ENCODE measurements around the gene SDCBP2.

Gene SDCBP2

GRCh38 chr20:1294497-1294896 lies 34.4 kb downstream of the SDCBP2 start:
- Histone ChIP-seq H3K4me3 (ENCODE audit: low read depth, low read length) (no peak overlapping the region), H3K9me3 (no peaks in the 10 kb centered on the region), H3K36me3 (no peaks in the 10 kb centered on the region), H3K27me3 (no peaks in the 10 kb centered on the region), H3K4me1 (no peaks in the 10 kb centered on the region)
- DNase-seq, result no peak
- no peak for TF ChIP-seq CTCF (IDR thresholded peaks at IDR 0.05; ENCODE audit: low read depth, low read length)

DNA sequence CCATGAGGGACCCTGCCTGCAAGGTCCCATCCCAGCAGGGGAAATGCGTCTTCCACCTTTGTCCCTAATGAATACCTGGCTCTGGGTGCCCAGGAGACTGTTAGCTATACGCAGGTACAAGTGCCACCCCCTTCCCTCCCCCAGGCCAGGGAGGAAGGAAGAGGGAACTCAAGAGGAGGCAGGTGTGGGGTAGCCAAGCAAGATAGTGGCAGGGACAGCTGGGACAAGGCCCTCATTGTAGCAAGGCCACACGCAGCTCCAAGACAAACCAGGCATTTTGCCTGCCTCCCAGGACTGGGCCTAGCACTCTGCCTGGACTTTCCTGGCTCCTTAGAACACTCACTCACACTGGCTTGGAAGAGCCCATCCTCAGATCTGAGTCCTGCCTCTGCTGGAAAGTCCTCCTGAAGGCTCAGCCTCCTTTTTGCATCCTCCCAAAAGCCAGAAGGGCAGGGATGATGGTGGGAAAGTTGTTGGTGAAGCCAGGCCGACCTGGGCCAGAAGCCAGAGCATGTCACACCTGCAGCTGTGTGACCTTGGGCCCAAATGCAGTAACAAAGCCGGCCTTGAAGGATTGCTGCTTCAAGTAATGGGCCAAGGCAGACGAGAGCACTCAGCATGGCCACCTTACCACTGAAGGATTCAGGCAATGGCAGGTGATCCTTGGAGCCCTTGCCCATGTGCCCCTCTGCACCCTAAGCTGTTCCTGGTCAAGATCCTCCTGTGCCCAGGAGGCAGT lies 35.1 kb downstream of the SDCBP2 start:
- TF ChIP-seq CTCF (IDR thresholded peaks at IDR 0.05; ENCODE audit: low read depth, low read length), result no peak
- no peaks in the 10 kb centered on the region for H3K9me3 ChIP-seq
- DNase-seq, result no peak
- H3K4me3 ChIP-seq (ENCODE audit: low read depth, low read length), result no peak overlapping the region
- H3K4me1 ChIP-seq, result no peaks in the 10 kb centered on the region
- no peaks in the 10 kb centered on the region for H3K27me3 ChIP-seq
- H3K36me3 ChIP-seq, result no peaks in the 10 kb centered on the region

GRCh38 chr20:1292620-1293019 lies 36.3 kb downstream of the SDCBP2 start:
- Histone ChIP-seq H3K4me3 (ENCODE audit: low read depth, low read length) (no peak overlapping the region), H3K36me3 (no peaks in the 10 kb centered on the region), H3K9me3 (no peaks in the 10 kb centered on the region), H3K4me1 (no peaks in the 10 kb centered on the region), H3K27me3 (no peaks in the 10 kb centered on the region)
- no peak for DNase-seq
- no peak for TF ChIP-seq CTCF (IDR thresholded peaks at IDR 0.05; ENCODE audit: low read depth, low read length)

- Histone ChIP-seq H3K9me3 (no peaks in the 10 kb centered on the region), H3K4me3 (ENCODE audit: low read depth, low read length) (no peak overlapping the region)
- TF ChIP-seq CTCF (IDR thresholded peaks at IDR 0.05; ENCODE audit: low read depth, low read length), result no peak
These were observed 37.7 kb downstream of the SDCBP2 start for GRCh38 chr20:1291191-1291741.

DNA sequence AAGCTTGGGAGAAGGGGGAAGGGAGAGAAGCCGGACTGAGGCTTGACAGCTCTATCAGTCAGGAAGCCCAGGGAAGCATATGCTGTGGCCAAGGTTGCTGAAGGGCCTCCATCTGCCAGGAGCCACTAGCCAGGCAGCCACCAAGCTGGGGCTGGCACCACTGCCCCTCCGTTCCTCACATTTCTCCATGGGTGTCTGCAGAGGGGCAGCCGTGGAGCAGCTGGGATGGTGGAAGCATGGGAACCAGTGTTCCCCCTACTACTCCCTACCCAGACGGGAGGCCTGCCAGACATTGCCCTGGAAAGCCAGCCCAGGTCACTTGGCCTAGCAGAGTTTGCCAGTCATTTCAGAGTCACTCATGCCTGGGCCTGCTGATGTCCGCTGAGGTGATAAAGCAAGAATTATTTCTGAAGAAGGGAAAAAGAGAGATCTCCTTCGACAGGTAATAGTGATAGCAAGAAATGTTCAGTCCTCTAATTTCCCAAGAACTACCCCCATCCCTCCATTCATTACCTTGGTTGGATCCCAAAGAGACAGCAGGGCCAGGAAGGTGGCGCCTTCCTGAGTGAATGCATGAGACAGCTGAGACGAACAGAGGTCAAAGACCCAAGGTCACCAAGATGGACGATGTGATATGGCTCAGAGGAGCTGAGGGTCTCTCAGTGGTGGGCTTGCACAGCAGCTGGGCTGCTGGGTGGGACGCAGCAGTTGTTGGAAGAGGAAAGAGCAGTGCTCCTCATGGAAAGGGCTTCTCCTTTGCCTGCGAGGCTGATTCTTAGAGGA lies 41.0 kb downstream of the SDCBP2 start:
- Histone ChIP-seq H3K9me3 (no peaks in the 10 kb centered on the region), H3K4me3 (ENCODE audit: low read depth, low read length) (no peak overlapping the region), H3K27me3 (no peaks in the 10 kb centered on the region), H3K36me3 (no peaks in the 10 kb centered on the region), H3K4me1 (no peaks in the 10 kb centered on the region)
- no peak for DNase-seq
- TF ChIP-seq CTCF (IDR thresholded peaks at IDR 0.05; ENCODE audit: low read depth, low read length), result no peak

More at GRCh38 chr20:1291191-1291741, 37.7 kb downstream of the SDCBP2 start:
- H3K27me3 ChIP-seq, result no peaks in the 10 kb centered on the region
- no peaks in the 10 kb centered on the region for H3K36me3 ChIP-seq
- DNase-seq, result no peak
- no peaks in the 10 kb centered on the region for H3K4me1 ChIP-seq

- no peak for DNase-seq
- no peak for TF ChIP-seq CTCF (IDR thresholded peaks at IDR 0.05; ENCODE audit: low read depth, low read length)
- no peak overlapping the region for H3K4me3 ChIP-seq (ENCODE audit: low read depth, low read length)
These were observed 41.6 kb downstream of the SDCBP2 start for GRCh38 chr20:1287306-1287705.

More at GRCh38 chr20:1287306-1287705, 41.6 kb downstream of the SDCBP2 start:
- Histone ChIP-seq H3K27me3 (no peaks in the 10 kb centered on the region), H3K36me3 (no peaks in the 10 kb centered on the region), H3K4me1 (no peaks in the 10 kb centered on the region), H3K9me3 (no peaks in the 10 kb centered on the region)

Data from BE2C (cell line).